Ectodermal cell (in vitro differentiated cells): ENCODE measurements around the gene MRPL45.
"Not testable (repeated sequence)": the region's sequence is repeated elsewhere in the genome, so short reads cannot be mapped to it uniquely, and the experiment has no call there.

Source experiments
- H3K27ac ChIP-seq: 2 replicates; pipeline ENCODE4 v1.7.0; 2013; ENCODE audit warnings: mild to moderate bottlenecking, low read depth, low read length; ENCODE audit not compliant: insufficient read depth, poor library complexity, severe bottlenecking
- H3K27me3 ChIP-seq: 2 replicates; pipeline ENCODE4 v1.7.0; 2013; ENCODE audit warnings: mild to moderate bottlenecking, low read length; ENCODE audit not compliant: insufficient read depth, control insufficient read depth, poor library complexity, severe bottlenecking
- H3K36me3 ChIP-seq: one replicate; pipeline ENCODE4 v1.7.0; 2013; ENCODE audit warnings: low read length; ENCODE audit not compliant: control insufficient read depth, insufficient read depth
- H3K4me1 ChIP-seq: one replicate; pipeline ENCODE4 v1.7.0; 2013; ENCODE audit warnings: low read length; ENCODE audit not compliant: control insufficient read depth, insufficient read depth
- H3K4me3 ChIP-seq: 2 replicates; pipeline ENCODE4 v1.7.0; 2013; ENCODE audit warnings: low read depth, low read length, control low read depth; ENCODE audit not compliant: insufficient read depth
- H3K9me3 ChIP-seq: 2 replicates; pipeline ENCODE4 v1.7.0; 2013; ENCODE audit warnings: mild to moderate bottlenecking, low read length, moderate library complexity; ENCODE audit not compliant: control insufficient read depth
- WGBS, 2 experiments: methylation state at CpG; one replicate each; pipeline ENCODE4 v1.1.7; 2013; ENCODE audit warnings: missing lambda C conversion rate in 2 of 2; 5-methylcytosine and 5-hydroxymethylcytosine counted together

The MRPL45 gene

DNA sequence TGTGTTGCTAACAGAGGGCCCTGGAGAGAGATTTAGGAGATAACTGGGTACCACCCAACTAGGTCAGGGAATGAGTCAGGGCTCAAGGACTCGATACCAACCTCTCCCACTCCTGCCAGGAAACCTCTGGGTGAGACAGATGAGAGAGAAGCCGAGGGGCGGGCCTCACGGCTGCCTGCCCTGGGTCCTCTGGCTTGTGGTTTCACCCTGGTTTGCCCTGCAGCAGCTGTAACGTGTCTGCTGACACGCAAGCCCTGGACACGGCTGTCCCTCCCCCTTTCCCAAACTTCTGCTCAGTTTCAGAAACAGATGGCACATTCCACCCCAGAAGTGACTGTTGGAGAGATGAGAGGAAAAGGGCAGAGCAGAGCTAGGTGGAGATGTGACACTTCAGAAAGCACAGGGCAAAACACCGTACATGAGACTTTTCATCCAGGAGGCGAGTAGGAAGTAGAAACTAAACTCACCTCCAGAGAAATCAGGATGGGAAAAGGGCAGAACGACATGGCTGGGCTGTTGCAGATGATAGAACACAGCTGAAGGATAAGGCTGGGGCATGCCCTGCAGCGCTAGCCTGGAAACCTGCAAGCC, 10.4 kb upstream of the MRPL45 start:
- H3K4me3 ChIP-seq, H3K27me3 ChIP-seq, H3K36me3 ChIP-seq, H3K9me3 ChIP-seq, H3K4me1 ChIP-seq, H3K27ac ChIP-seq: not testable (repeated sequence)
- 72 to 85% methylated on average over 7 of the region's 11 CpGs for WGBS, 2 experiments

DNA sequence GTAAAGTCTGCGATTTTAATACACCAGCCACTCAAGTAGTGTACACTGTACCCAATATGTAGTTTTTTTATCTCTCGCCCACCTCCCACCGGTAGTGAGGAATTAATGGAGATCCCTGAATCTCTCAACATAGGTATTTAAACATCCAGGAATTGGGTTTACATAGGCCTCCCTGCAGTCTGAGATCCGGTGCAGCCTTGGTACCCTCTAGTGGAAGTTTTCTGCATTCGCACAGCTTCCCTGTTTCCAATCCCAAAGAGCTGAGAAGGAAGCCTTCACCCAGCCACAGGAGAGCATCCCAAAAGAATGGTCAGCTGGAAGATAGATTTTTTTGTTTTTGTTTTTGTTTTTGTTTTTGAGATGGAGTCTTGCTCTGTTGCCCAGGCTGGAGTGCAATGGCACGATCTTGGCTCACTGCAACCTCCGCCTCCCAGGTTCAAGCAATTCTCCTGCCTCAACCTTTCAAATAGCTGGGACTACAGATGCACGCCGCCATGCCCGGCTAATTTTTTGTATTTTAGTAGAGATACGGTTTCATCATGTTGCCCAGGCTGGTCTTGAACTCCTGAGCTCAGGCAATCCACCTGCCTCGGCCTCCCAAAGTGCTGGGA, 8.6 kb upstream of the MRPL45 start:
- H3K9me3 ChIP-seq, H3K36me3 ChIP-seq, H3K4me1 ChIP-seq, H3K27ac ChIP-seq, H3K4me3 ChIP-seq, H3K27me3 ChIP-seq: not testable (repeated sequence)
- 80 to 85% methylated on average over 8 of the region's 12 CpGs for WGBS, 2 experiments

GRCh38 chr17:38289760-38290159, 7.2 kb upstream of the MRPL45 start:
- not testable (repeated sequence) for H3K36me3 ChIP-seq, H3K27me3 ChIP-seq, H3K4me1 ChIP-seq, H3K4me3 ChIP-seq, H3K9me3 ChIP-seq, H3K27ac ChIP-seq
- 100% methylated on average over 1 of the region's 1 CpG for WGBS, 2 experiments

DNA sequence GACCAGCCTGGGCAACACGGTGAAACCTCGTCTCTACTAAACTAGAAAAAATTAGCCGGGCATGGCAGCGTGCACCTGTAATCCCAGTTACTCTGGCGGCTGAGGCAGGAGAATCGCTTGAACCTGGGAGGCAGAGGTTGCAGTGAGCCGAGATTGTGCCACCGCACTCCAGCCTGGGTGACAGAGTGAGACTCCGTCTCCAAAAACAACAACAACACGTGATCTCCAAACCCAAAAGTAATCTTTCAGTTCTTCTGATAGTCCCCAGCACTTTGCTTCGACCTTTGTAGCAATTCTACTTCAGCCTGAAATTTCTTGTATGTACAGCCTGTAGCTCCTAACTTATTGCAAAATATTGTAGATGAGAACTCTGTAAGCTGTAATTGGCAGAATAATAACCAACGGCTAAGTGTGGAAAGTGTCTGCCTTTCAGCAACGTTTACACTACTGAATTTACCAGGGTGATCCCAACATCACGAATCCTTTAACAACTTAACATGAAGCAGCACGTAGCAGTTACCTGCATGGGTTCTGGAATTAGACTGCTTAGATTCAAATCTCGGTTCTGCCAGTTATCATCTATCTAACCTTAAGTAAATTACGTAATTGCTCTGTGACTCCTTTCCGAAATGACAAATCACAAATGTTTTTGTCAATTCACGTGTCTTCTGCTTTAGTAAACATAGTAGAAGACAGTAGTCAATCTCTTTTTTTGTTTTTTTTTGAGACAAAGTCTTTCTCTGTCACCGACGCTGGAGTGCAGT, 1.2 kb upstream of the MRPL45 start:
- 91 to 94% methylated on average over 19 of the region's 21 CpGs for WGBS, 2 experiments
- H3K36me3 ChIP-seq, H3K27ac ChIP-seq, H3K27me3 ChIP-seq, H3K9me3 ChIP-seq, H3K4me1 ChIP-seq, H3K4me3 ChIP-seq: not testable (repeated sequence)

DNA sequence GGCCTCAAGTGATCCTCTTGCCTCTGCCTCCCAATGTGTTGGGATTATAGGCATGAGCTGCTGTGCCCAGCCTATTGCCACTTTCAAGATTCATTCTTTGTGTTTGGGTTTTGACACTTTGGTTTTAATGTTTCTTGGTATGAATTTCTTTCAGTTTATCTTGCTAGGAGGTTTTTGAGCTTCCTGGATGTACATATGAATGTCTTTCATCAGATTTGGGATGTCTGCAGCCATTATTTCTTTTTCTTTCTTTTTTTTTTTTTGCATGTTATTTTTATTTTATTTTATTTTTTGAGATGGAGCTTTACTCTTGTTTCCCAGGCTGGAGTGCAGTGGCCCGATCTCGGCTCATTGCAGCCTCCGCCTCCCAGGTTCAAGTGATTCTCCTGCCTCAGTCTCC, 18.5 kb downstream of the MRPL45 start:
- WGBS, 2 experiments, result 63% methylated on average over 3 of the region's 3 CpGs
- H3K27ac ChIP-seq, result no peak overlapping the region
- H3K9me3 ChIP-seq, result no peaks in the 10 kb centered on the region
- no peaks in the 10 kb centered on the region for H3K27me3 ChIP-seq
- no peaks in the 10 kb centered on the region for H3K4me1 ChIP-seq
- no peak overlapping the region for H3K4me3 ChIP-seq
- no peaks in the 10 kb centered on the region for H3K36me3 ChIP-seq

GRCh38 chr17:38317081-38317480, 20.1 kb downstream of the MRPL45 start:
- H3K27me3 ChIP-seq, result no peaks in the 10 kb centered on the region
- WGBS, 2 experiments, result 91 to 98% methylated on average over 1 to 3 of the region's 3 CpGs
- H3K36me3 ChIP-seq, result peaks cover 2% of the 10 kb centered on the region
- H3K27ac ChIP-seq, result no peak overlapping the region
- H3K4me3 ChIP-seq, result no peak overlapping the region
- H3K4me1 ChIP-seq, result no peaks in the 10 kb centered on the region
- no peaks in the 10 kb centered on the region for H3K9me3 ChIP-seq

GRCh38 chr17:38320482-38320881, 23.5 kb downstream of the MRPL45 start:
- no peaks in the 10 kb centered on the region for H3K9me3 ChIP-seq
- H3K4me1 ChIP-seq, result peaks cover 7% of the 10 kb centered on the region
- peaks cover 9% of the 10 kb centered on the region for H3K36me3 ChIP-seq
- H3K4me3 ChIP-seq, result no peak overlapping the region
- no peaks in the 10 kb centered on the region for H3K27me3 ChIP-seq
- H3K27ac ChIP-seq, result no peak overlapping the region
- 95% methylated on average over 10 of the region's 10 CpGs for WGBS, 2 experiments

- WGBS, 2 experiments, result 35 to 37% methylated on average over 8 of the region's 8 CpGs
- H3K36me3 ChIP-seq, result peaks cover 9% of the 10 kb centered on the region
- no peak overlapping the region for H3K27ac ChIP-seq
- no peak overlapping the region for H3K4me3 ChIP-seq
- peaks cover 7% of the 10 kb centered on the region for H3K4me1 ChIP-seq
- H3K9me3 ChIP-seq, result no peaks in the 10 kb centered on the region
- no peaks in the 10 kb centered on the region for H3K27me3 ChIP-seq
Observed at GRCh38 chr17:38322156-38322779, 25.3 kb downstream of the MRPL45 start.

- WGBS, 2 experiments, result 91 to 100% methylated on average over 1 of the region's 1 CpG
- Histone ChIP-seq H3K27me3 (no peaks in the 10 kb centered on the region), H3K4me3 (no peak overlapping the region), H3K4me1 (peaks cover 7% of the 10 kb centered on the region), H3K9me3 (no peaks in the 10 kb centered on the region), H3K27ac (no peak overlapping the region), H3K36me3 (peaks cover 9% of the 10 kb centered on the region)
Observed at GRCh38 chr17:38322897-38323296, 25.9 kb downstream of the MRPL45 start.

GRCh38 chr17:38324141-38324697, 27.3 kb downstream of the MRPL45 start:
- 89 to 95% methylated on average over 3 of the region's 3 CpGs for WGBS, 2 experiments
- H3K4me1 ChIP-seq, result peaks cover 7% of the 10 kb centered on the region
- H3K27me3 ChIP-seq, result no peaks in the 10 kb centered on the region
- no peak overlapping the region for H3K27ac ChIP-seq
- no peak overlapping the region for H3K4me3 ChIP-seq
- H3K36me3 ChIP-seq, result peaks cover 9% of the 10 kb centered on the region
- no peaks in the 10 kb centered on the region for H3K9me3 ChIP-seq
